ENCODE results near the gene NUDT1.

Gene NUDT1

GRCh38 chr7:2299870-2300512 is 58.0 kb downstream of the NUDT1 start:
- no peak for DNase-seq (ENCODE audit: low read depth)
